ENCODE data around the gene ANTXRL. TPM values are rescaled to one million over a fixed set of nuclear protein-coding genes. Genes with fewer than 3 reads are reported as not detected.
"Not testable (repeated sequence)": the region's sequence is repeated elsewhere in the genome, so short reads cannot be mapped to it uniquely, and the experiment has no call there.

The ANTXRL gene
- total RNA-seq, 1 donor from 2014 or later = not detected

GRCh38 chr10:46328853-46329689 is 42.3 kb downstream of the ANTXRL start:
- DNase-seq = no peak
- H3K27ac ChIP-seq (replicated peaks) = no peak overlapping the region
- no peak for TF ChIP-seq CTCF (IDR thresholded peaks at IDR 0.05; ENCODE audit: borderline replicate concordance)
- no peaks in the 10 kb centered on the region for H3K36me3 ChIP-seq
- H3K4me1 ChIP-seq = no peaks in the 10 kb centered on the region
- H3K4me3 ChIP-seq = no peak overlapping the region
- H3K9me3 ChIP-seq (replicated peaks) = no peaks in the 10 kb centered on the region
- intact Hi-C loops (cut with micrococcal nuclease) = no loop called here
- H3K27me3 ChIP-seq (ENCODE audit: low read depth) = peaks cover 20% of the 10 kb centered on the region

- DNase-seq = no peak
- no peak for TF ChIP-seq CTCF (IDR thresholded peaks at IDR 0.05; ENCODE audit: borderline replicate concordance)
- Histone ChIP-seq H3K36me3 (no peaks in the 10 kb centered on the region), H3K4me3 (no peak overlapping the region), H3K4me1 (no peaks in the 10 kb centered on the region), H3K9me3 (replicated peaks) (no peaks in the 10 kb centered on the region), H3K27ac (replicated peaks) (no peak overlapping the region), H3K27me3 (ENCODE audit: low read depth) (peaks cover 20% of the 10 kb centered on the region)
- intact Hi-C loops (cut with micrococcal nuclease) = no loop called here
Measured at GRCh38 chr10:46329690-46330016, 42.9 kb downstream of the ANTXRL start.

GRCh38 chr10:46330894-46331293 is 44.1 kb downstream of the ANTXRL start:
- H3K9me3 ChIP-seq (replicated peaks) = no peaks in the 10 kb centered on the region
- H3K27ac ChIP-seq (replicated peaks) = no peak overlapping the region
- H3K36me3 ChIP-seq = no peaks in the 10 kb centered on the region
- TF ChIP-seq CTCF (IDR thresholded peaks at IDR 0.05; ENCODE audit: borderline replicate concordance) = no peak
- no peak overlapping the region for H3K4me3 ChIP-seq
- DNase-seq = no peak
- peaks cover 20% of the 10 kb centered on the region for H3K27me3 ChIP-seq (ENCODE audit: low read depth)
- intact Hi-C loops (cut with micrococcal nuclease) = no loop called here
- no peaks in the 10 kb centered on the region for H3K4me1 ChIP-seq

GRCh38 chr10:46365484-46365883 is 78.7 kb downstream of the ANTXRL start:
- H3K9me3 ChIP-seq (replicated peaks); H3K4me3 ChIP-seq; intact Hi-C loops (cut with micrococcal nuclease); H3K36me3 ChIP-seq; H3K27ac ChIP-seq (replicated peaks); H3K27me3 ChIP-seq (ENCODE audit: low read depth); DNase-seq; H3K4me1 ChIP-seq: not testable (repeated sequence)

- intact Hi-C loops (cut with micrococcal nuclease); H3K9me3 ChIP-seq (replicated peaks); H3K4me3 ChIP-seq; H3K36me3 ChIP-seq; H3K4me1 ChIP-seq; H3K27me3 ChIP-seq (ENCODE audit: low read depth); H3K27ac ChIP-seq (replicated peaks); DNase-seq: not testable (repeated sequence)
Measured at GRCh38 chr10:46367209-46367608, 80.4 kb downstream of the ANTXRL start.

- H3K9me3 ChIP-seq (replicated peaks); H3K27me3 ChIP-seq (ENCODE audit: low read depth); DNase-seq; H3K27ac ChIP-seq (replicated peaks); H3K36me3 ChIP-seq; intact Hi-C loops (cut with micrococcal nuclease); H3K4me1 ChIP-seq; H3K4me3 ChIP-seq: not testable (repeated sequence)
Measured at GRCh38 chr10:46367666-46368240, 81.0 kb downstream of the ANTXRL start.

- H3K9me3 ChIP-seq (replicated peaks); H3K27ac ChIP-seq (replicated peaks); H3K4me1 ChIP-seq; H3K27me3 ChIP-seq (ENCODE audit: low read depth); DNase-seq; H3K36me3 ChIP-seq; H3K4me3 ChIP-seq; intact Hi-C loops (cut with micrococcal nuclease): not testable (repeated sequence)
Measured at GRCh38 chr10:46368956-46369355, 82.2 kb downstream of the ANTXRL start.

GRCh38 chr10:46374410-46374809 is 87.6 kb downstream of the ANTXRL start:
- H3K4me1 ChIP-seq; H3K27ac ChIP-seq (replicated peaks); H3K4me3 ChIP-seq; H3K9me3 ChIP-seq (replicated peaks); H3K27me3 ChIP-seq (ENCODE audit: low read depth); DNase-seq; H3K36me3 ChIP-seq; intact Hi-C loops (cut with micrococcal nuclease): not testable (repeated sequence)

- H3K9me3 ChIP-seq (replicated peaks); H3K36me3 ChIP-seq; H3K4me3 ChIP-seq; DNase-seq; H3K4me1 ChIP-seq; H3K27me3 ChIP-seq (ENCODE audit: low read depth); intact Hi-C loops (cut with micrococcal nuclease); H3K27ac ChIP-seq (replicated peaks): not testable (repeated sequence)
Measured at GRCh38 chr10:46375406-46375805, 88.6 kb downstream of the ANTXRL start, which contains the start of gene ANXA8L1. TSS of gene ANXA8L1 (plus strand) at chr10:46375776. CDS start at chr10:46375852, 76 bp downstream.

- DNase-seq; intact Hi-C loops (cut with micrococcal nuclease); H3K27me3 ChIP-seq (ENCODE audit: low read depth); H3K27ac ChIP-seq (replicated peaks); H3K36me3 ChIP-seq; H3K4me1 ChIP-seq; H3K4me3 ChIP-seq; H3K9me3 ChIP-seq (replicated peaks): not testable (repeated sequence)
Measured at GRCh38 chr10:46377022-46377421, 90.2 kb downstream of the ANTXRL start.

GRCh38 chr10:46377651-46378050 is 90.9 kb downstream of the ANTXRL start:
- H3K4me1 ChIP-seq; DNase-seq; H3K4me3 ChIP-seq; H3K27me3 ChIP-seq (ENCODE audit: low read depth); intact Hi-C loops (cut with micrococcal nuclease); H3K27ac ChIP-seq (replicated peaks); H3K36me3 ChIP-seq; H3K9me3 ChIP-seq (replicated peaks): not testable (repeated sequence)

All from left ventricle myocardium inferior (tissue), 1 donor.